GM10847 (cell line): ENCODE data around the gene KRTAP10-2.

Experiments used
- POLR2A ChIP-seq: IDR thresholded peaks from 2 replicates; pipeline ENCODE4 v1.6.1; 2011; ENCODE audit not compliant: insufficient read length; ENCODE audit errors: extremely low read depth

The KRTAP10-2 gene

GRCh38 chr21:44509539-44509938 lies 41.8 kb downstream of the KRTAP10-2 start:
- TF ChIP-seq POLR2A: no peak

- TF ChIP-seq POLR2A: no peak
Measured at GRCh38 chr21:44508711-44509445, 42.4 kb downstream of the KRTAP10-2 start.

- no peak for TF ChIP-seq POLR2A
Measured at GRCh38 chr21:44508426-44508710, 42.9 kb downstream of the KRTAP10-2 start.

GRCh38 chr21:44507673-44508425 lies 43.5 kb downstream of the KRTAP10-2 start:
- no peak for TF ChIP-seq POLR2A

- TF ChIP-seq POLR2A: no peak
Measured at GRCh38 chr21:44506279-44507255, 44.7 kb downstream of the KRTAP10-2 start.

- no peak for TF ChIP-seq POLR2A
Measured at GRCh38 chr21:44505673-44506278, 45.5 kb downstream of the KRTAP10-2 start.

- no peak for TF ChIP-seq POLR2A
Measured at GRCh38 chr21:44503901-44504399, 47.4 kb downstream of the KRTAP10-2 start.

GRCh38 chr21:44502171-44502958 lies 48.9 kb downstream of the KRTAP10-2 start:
- no peak for TF ChIP-seq POLR2A
